HG03066 (cell line): ENCODE results near the gene CYP2W1.

Experiments
- ATAC-seq: cut with Tn5 transposase; IDR thresholded peaks from one replicate; pipeline ENCODE4 v1.9.1; 2021; ENCODE audit warnings: low read depth; ENCODE audit not compliant: unreplicated experiment

CYP2W1 gene

GRCh38 chr7:979886-980571, 3.0 kb upstream of the CYP2W1 start:
- no peak for ATAC-seq

GRCh38 chr7:981793-982510, 1.0 kb upstream of the CYP2W1 start:
- no peak for ATAC-seq

- no peak for ATAC-seq
Observed at GRCh38 chr7:982511-983003, 424 bp upstream of the CYP2W1 start.

GRCh38 chr7:983616-984071, 663 bp downstream of the CYP2W1 start:
- ATAC-seq, result no peak

- no peak for ATAC-seq
Observed at GRCh38 chr7:984361-985126, 1.6 kb downstream of the CYP2W1 start.

GRCh38 chr7:985127-985416, 2.1 kb downstream of the CYP2W1 start:
- no peak for ATAC-seq

- no peak for ATAC-seq
Observed at GRCh38 chr7:985915-986741, 3.1 kb downstream of the CYP2W1 start.

GRCh38 chr7:986766-987751, 4.1 kb downstream of the CYP2W1 start:
- no peak for ATAC-seq

- ATAC-seq, result no peak
Observed at GRCh38 chr7:987909-988308, 4.9 kb downstream of the CYP2W1 start.

GRCh38 chr7:988426-988911, 5.5 kb downstream of the CYP2W1 start:
- ATAC-seq, result no peak

GRCh38 chr7:988963-989529, 6.1 kb downstream of the CYP2W1 start:
- no peak for ATAC-seq

GRCh38 chr7:990352-990932, 7.5 kb downstream of the CYP2W1 start:
- no peak for ATAC-seq

- no peak for ATAC-seq
Observed at GRCh38 chr7:990933-991728, 8.2 kb downstream of the CYP2W1 start.

GRCh38 chr7:991729-992656, 9.0 kb downstream of the CYP2W1 start:
- no peak for ATAC-seq

- ATAC-seq, result peak; percentile 83
Observed at GRCh38 chr7:992709-993607, 10.0 kb downstream of the CYP2W1 start.
